ENCODE results near the gene MYOF.

DNA sequence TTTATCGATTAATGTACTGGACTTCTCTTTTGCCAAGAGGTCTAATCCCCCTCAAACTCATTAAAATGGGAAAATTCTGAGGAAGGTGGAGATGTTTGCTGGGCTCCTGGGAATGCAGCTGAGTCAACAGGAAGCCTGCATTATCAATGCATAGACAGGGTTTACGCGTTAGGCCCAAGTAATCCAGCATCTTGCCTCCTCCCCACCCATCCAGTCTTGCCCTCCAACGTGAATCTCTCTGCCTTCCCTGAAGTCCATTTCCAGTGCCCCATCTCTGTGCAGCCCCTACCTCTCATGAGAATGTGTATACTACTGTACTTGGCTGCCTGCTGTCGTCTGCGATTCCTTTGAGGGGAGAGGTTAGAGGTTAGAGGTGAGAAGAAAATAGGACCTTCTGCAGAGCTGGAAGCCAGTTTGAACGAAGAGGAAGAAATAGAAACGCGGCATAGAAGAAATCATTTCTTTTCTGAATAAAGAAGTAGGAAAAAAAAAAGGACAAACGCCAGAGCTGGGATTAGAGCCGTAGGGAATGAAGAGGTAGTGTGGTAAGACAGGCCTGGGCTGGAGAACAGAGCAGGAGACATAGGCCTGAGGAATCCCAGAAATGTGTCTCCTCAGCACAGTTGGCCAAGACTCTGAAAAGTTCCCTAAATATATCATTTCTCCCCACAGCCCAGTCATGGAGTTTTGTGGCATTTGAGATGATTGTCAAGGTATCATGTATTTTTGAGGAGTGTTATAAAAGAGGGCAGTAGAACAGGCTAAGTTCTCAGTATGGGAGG is 75.6 kb downstream of the MYOF start:
- TF ChIP-seq POLR2A (IDR thresholded peaks at IDR 0.05; ENCODE audit: control extremely low read depth in 1 of 2, low read depth in 2 of 2, low read length in 2 of 2) (no peak), POLR2AphosphoS5 (IDR thresholded peaks at IDR 0.05; ENCODE audit: low read depth, low read length) (no peak), SP2 (IDR thresholded peaks at IDR 0.05; ENCODE audit: low read length) (no peak), CHD2 (IDR thresholded peaks at IDR 0.05; ENCODE audit: low read length) (no peak), SIX5 (IDR thresholded peaks at IDR 0.05; ENCODE audit: low read depth, low read length) (no peak)
- TF ChIP-seq, protein P1, sequence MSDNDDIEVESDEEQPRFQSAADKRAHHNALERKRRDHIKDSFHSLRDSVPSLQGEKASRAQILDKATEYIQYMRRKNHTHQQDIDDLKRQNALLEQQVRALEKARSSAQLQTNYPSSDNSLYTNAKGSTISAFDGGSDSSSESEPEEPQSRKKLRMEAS (IDR thresholded peaks at IDR 0.05): no peak
